ENCODE measurements around the gene SH3PXD2A.

DNA sequence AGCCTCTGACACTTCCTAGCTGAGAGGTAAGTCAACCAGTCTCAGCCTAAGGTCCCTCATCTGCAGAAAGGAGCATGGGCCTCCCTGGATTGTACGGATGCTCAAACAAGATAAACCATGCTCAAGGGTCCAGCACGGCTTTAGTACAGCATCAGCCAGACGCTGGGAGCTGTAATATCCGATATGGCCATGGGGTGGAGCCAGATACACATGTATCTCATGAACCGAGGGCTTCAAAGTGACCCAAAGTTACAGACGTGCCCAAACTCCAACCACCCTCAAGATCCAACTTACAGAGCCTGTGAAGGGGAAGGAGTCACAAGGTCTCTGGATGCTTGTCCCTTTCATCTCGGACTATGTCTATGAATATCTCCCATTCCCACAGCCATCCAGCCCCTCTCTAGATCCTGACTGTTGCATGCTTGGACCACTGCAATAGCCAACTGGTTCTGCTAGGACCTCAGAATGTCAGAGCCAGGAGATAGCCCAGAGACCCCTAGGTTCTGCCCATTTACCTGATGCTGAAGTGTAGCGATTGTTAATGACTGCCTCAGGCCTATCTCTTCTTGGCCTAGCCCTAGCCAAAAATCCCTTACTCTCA lies 142.4 kb downstream of the SH3PXD2A start:
- no peak for TF ChIP-seq POLR2A (IDR thresholded peaks at IDR 0.05)
- TF ChIP-seq, protein P1, sequence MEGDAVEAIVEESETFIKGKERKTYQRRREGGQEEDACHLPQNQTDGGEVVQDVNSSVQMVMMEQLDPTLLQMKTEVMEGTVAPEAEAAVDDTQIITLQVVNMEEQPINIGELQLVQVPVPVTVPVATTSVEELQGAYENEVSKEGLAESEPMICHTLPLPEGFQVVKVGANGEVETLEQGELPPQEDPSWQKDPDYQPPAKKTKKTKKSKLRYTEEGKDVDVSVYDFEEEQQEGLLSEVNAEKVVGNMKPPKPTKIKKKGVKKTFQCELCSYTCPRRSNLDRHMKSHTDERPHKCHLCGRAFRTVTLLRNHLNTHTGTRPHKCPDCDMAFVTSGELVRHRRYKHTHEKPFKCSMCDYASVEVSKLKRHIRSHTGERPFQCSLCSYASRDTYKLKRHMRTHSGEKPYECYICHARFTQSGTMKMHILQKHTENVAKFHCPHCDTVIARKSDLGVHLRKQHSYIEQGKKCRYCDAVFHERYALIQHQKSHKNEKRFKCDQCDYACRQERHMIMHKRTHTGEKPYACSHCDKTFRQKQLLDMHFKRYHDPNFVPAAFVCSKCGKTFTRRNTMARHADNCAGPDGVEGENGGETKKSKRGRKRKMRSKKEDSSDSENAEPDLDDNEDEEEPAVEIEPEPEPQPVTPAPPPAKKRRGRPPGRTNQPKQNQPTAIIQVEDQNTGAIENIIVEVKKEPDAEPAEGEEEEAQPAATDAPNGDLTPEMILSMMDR (IDR thresholded peaks at IDR 0.05): peak; percentile 70 to 97 (median 94)

All from adrenal gland (tissue), 5 donors.